Spinal cord (tissue), 10 donors: ENCODE results near the gene DCST1. TPM values are rescaled to one million over a fixed set of nuclear protein-coding genes. Genes with fewer than 3 reads are reported as not detected.

Source experiments
- DNase-seq, 6 donors: peaks; one replicate each; pipeline versions ENCODE4 v3.0.0 to v3.0.0-alpha.2; 2013 to 2015; ENCODE audit warnings: low spot score in 6 of 6, low read depth in 4 of 6
- H3K27ac ChIP-seq: one replicate; pipeline ENCODE4 v1.5.1; 2013; ENCODE audit warnings: low read depth, low read length, control low read depth
- H3K27me3 ChIP-seq: one replicate; pipeline ENCODE4 v1.6.1; 2013; ENCODE audit warnings: low read length; ENCODE audit not compliant: control insufficient read depth, insufficient read depth
- H3K36me3 ChIP-seq: one replicate; pipeline ENCODE4 v1.6.1; 2013; ENCODE audit warnings: low read length; ENCODE audit not compliant: control insufficient read depth, insufficient read depth
- H3K4me1 ChIP-seq: one replicate; pipeline ENCODE4 v1.6.1; 2013; ENCODE audit warnings: low read length; ENCODE audit not compliant: control insufficient read depth, insufficient read depth
- H3K4me3 ChIP-seq: one replicate; pipeline ENCODE4 v1.5.1; 2013; ENCODE audit warnings: low read depth, low read length, control low read depth
- H3K9me3 ChIP-seq: one replicate; pipeline ENCODE4 v1.6.1; 2013; ENCODE audit warnings: low read length; ENCODE audit not compliant: control insufficient read depth, insufficient read depth
- WGBS: methylation state at CpG from one replicate; pipeline ENCODE4 v1.1.5; 2013; ENCODE audit warnings: missing lambda C conversion rate; ENCODE audit not compliant: insufficient coverage; 5-methylcytosine and 5-hydroxymethylcytosine counted together
- polyA plus RNA-seq, 2 donors: library from polyadenylated mRNA; unstranded; fragments of 120-200 nt; gene quantifications; one replicate each; pipeline ENCODE4 v1.2.1, GENCODE V29; 2013; ENCODE audit not compliant: insufficient read length in 2 of 2
- total RNA-seq, 2 donors: library from RNA; depleted of rRNA in 1 of 2; stranded (reverse); fragments of 120-200 nt in 1 of 2; fragments of >200 nt in 1 of 2; gene quantifications; one replicate each; pipeline versions ENCODE4 v1.2.3 to v1.2.4, GENCODE V29; 2013 to 2014
- donor health status: healthy.

Gene DCST1
- total and polyA plus RNA-seq, 4 donors = 0.11 to 0.33 TPM; not detected in 2

DNA sequence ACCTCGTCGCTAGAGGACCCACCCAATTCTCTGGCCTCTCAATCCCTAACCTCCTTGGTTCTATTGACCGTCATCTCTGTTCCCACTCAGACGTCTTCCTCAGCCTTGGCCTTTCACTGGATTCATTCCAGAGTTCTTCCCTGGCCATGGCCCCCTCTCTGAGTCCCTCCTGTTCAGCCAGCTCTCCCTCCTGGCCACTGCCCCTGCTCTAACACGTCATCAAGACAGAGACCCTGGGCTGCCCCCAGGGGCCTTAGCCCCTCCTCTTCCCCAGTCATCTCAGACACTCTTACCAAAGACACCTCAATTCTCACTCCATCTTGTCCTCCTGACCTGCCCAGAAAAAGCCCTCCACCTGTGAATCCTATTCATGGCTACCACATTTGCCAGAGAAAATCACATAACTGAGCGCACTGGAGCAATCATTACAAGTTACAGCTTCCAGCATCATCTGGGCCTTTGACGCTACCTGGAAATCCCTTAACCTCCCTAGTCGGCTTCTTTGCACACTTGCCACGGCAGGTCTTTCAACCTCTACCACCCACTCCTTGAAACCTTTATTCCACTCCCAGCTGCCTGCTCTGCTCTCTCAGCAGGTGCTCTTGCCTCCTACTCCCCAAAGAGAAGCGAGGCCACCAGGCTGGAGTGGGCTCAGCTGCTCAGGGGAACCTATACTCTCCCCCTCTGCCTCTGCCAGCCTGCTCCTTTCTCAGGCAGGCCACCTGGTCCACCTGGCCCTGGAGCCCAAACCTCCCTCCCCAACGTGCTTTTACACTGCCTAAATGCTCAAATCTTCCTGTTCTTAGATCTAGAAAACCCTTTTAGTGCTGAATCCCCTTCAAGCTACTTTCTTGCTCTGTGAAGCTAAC lies 14.0 kb upstream of the DCST1 start:
- Histone ChIP-seq H3K4me3 (no peak overlapping the region), H3K36me3 (peaks cover 20% of the 10 kb centered on the region), H3K9me3 (no peaks in the 10 kb centered on the region), H3K4me1 (peaks cover 18% of the 10 kb centered on the region), H3K27ac (no peak overlapping the region), H3K27me3 (no peaks in the 10 kb centered on the region)
- WGBS = 68% methylated on average over 11 of the region's 11 CpGs
- DNase-seq = no peak

DNA sequence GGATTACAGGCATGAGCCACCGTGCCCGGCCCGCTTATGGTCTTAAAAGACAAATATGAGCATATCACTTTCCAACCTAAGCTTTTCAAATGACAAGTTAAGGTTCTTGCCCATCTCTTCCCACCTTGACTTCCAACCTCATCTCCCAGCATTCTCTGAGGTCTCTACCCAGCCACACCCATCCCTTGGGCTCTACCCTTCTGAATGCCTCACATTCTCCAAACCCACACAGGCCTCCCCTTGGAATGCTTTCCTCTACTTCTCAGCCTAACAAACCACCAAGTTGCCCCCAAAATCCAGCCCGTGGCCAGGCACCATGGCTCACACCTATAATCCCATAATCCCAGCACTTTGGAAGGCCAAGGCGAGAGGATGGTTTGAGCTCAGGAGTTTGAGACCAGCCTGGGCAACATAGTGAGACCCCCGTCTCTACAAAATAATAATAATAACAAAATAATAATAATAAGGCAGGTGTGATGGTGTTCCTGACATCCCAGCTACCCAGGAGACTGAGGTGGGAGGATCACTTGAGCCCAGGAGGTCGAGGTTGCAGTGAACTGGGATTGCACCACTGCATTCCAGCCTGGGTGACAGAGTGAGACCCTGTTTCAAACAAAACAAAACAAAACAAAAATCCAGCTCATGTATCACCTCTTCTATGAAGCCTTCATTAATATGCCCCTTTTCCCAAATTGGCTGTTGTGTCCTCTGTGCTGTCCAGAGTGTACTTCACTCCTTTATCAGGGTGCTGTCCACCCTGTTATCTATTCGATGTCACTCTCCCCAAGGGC lies 11.3 kb upstream of the DCST1 start:
- DNase-seq = no peak
- no peaks in the 10 kb centered on the region for H3K9me3 ChIP-seq
- H3K4me3 ChIP-seq = no peak overlapping the region
- no peaks in the 10 kb centered on the region for H3K27me3 ChIP-seq
- H3K36me3 ChIP-seq = no peaks in the 10 kb centered on the region
- no peak overlapping the region for H3K27ac ChIP-seq
- H3K4me1 ChIP-seq = peaks cover 8% of the 10 kb centered on the region
- 95% methylated on average over 5 of the region's 8 CpGs for WGBS

GRCh38 chr1:155022927-155023236 lies 10.7 kb upstream of the DCST1 start:
- DNase-seq = no peak
- Histone ChIP-seq H3K9me3 (no peaks in the 10 kb centered on the region), H3K27ac (no peak overlapping the region), H3K36me3 (no peaks in the 10 kb centered on the region), H3K27me3 (no peaks in the 10 kb centered on the region), H3K4me1 (peaks cover 3% of the 10 kb centered on the region), H3K4me3 (no peak overlapping the region)
- 73% methylated on average over 4 of the region's 4 CpGs for WGBS

DNA sequence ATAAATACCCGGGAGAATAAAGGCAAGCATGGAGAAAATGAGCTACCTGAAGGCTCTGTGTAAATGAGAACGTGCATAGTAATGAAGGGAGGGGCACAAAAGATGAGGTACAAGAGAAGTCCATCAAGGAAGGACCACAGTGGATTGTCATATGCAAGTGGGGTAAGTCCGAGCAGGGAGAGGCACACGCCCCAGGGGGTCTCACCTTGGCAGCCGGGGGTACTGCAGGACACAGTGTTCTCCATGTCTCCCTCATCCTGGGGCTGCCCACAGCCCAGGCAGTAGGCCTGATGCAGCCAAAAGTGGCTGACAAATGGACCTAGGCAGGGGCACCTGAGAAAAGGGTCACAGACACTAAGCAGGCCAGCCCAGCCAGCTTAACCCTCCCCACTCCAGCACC lies 10.0 kb upstream of the DCST1 start:
- Histone ChIP-seq H3K27me3 (no peaks in the 10 kb centered on the region), H3K27ac (no peak overlapping the region), H3K4me1 (no peaks in the 10 kb centered on the region), H3K36me3 (no peaks in the 10 kb centered on the region), H3K4me3 (no peak overlapping the region), H3K9me3 (no peaks in the 10 kb centered on the region)
- no peak for DNase-seq
- 69% methylated on average over 4 of the region's 5 CpGs for WGBS

- Histone ChIP-seq H3K4me3 (no peak overlapping the region), H3K27ac (no peak overlapping the region), H3K4me1 (no peaks in the 10 kb centered on the region), H3K9me3 (no peaks in the 10 kb centered on the region), H3K36me3 (no peaks in the 10 kb centered on the region), H3K27me3 (no peaks in the 10 kb centered on the region)
- DNase-seq = no peak
- 92% methylated on average over 6 of the region's 9 CpGs for WGBS
These were observed 9.3 kb upstream of the DCST1 start for GRCh38 chr1:155024315-155024714.

- whole genome bisulfite sequencing = 44% methylated on average over 9 of the region's 9 CpGs
- H3K27ac ChIP-seq = no peak overlapping the region
- no peaks in the 10 kb centered on the region for H3K27me3 ChIP-seq
- DNase-seq = no peak
- H3K4me1 ChIP-seq = no peaks in the 10 kb centered on the region
- H3K9me3 ChIP-seq = no peaks in the 10 kb centered on the region
- H3K36me3 ChIP-seq = no peaks in the 10 kb centered on the region
- H3K4me3 ChIP-seq = no peak overlapping the region
These were observed 7.5 kb upstream of the DCST1 start for GRCh38 chr1:155026154-155026553.

GRCh38 chr1:155026588-155026987 lies 7.0 kb upstream of the DCST1 start:
- 85% methylated on average over 6 of the region's 6 CpGs for WGBS
- no peaks in the 10 kb centered on the region for H3K9me3 ChIP-seq
- no peaks in the 10 kb centered on the region for H3K27me3 ChIP-seq
- DNase-seq = no peak
- no peak overlapping the region for H3K27ac ChIP-seq
- no peaks in the 10 kb centered on the region for H3K36me3 ChIP-seq
- no peak overlapping the region for H3K4me3 ChIP-seq
- H3K4me1 ChIP-seq = no peaks in the 10 kb centered on the region

- DNase-seq = no peak
- no peak overlapping the region for H3K27ac ChIP-seq
- no peaks in the 10 kb centered on the region for H3K27me3 ChIP-seq
- H3K4me3 ChIP-seq = no peak overlapping the region
- WGBS = 77% methylated on average over 15 of the region's 16 CpGs
- H3K4me1 ChIP-seq = no peaks in the 10 kb centered on the region
- no peaks in the 10 kb centered on the region for H3K36me3 ChIP-seq
- H3K9me3 ChIP-seq = no peaks in the 10 kb centered on the region
These were observed 3.9 kb upstream of the DCST1 start for GRCh38 chr1:155029513-155030242.

DNA sequence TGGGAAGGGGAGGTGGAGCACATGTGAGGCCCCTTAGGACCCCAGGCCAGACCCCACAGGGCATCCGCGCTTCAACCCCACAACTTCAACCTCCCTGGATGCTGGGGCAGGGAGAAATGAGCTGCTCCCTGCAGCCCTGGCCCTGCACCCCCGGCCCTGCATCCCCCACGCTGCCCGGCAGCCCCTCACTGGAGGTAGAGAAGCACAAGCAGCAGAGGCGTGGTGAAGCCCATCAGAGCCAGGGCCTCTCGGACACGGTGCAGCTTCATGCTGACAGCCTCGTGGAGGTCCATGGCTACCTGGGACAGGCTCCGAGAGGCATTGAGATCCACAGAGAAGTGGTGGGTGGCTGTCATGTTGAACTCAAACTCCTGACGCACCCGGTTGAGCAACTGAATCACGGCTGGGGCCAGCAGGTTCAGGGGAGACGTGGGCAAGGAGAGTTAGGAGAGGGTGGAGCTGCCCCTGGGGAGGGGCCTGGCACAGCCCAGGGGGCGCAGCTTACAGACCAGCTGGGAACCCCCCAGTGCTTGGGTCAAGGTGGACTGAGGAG lies 3.3 kb upstream of the DCST1 start:
- H3K9me3 ChIP-seq = no peaks in the 10 kb centered on the region

More for the DNA sequence above, 3.3 kb upstream of the DCST1 start:
- WGBS = 86% methylated on average over 13 of the region's 15 CpGs
- Histone ChIP-seq H3K27ac (no peak overlapping the region), H3K27me3 (no peaks in the 10 kb centered on the region), H3K4me3 (no peak overlapping the region), H3K36me3 (no peaks in the 10 kb centered on the region), H3K4me1 (no peaks in the 10 kb centered on the region)
- no peak for DNase-seq
